HG03575 (cell line): ENCODE data around the gene XRRA1.
"Not testable (repeated sequence)": the region's sequence is repeated elsewhere in the genome, so short reads cannot be mapped to it uniquely, and the experiment has no call there.

Experiments
- ATAC-seq: cut with Tn5 transposase; IDR thresholded peaks from one replicate; pipeline ENCODE4 v1.9.1; 2021; ENCODE audit not compliant: unreplicated experiment, insufficient number of reproducible peaks, low FRiP score; ENCODE audit errors: extremely low read depth

The XRRA1 gene

DNA sequence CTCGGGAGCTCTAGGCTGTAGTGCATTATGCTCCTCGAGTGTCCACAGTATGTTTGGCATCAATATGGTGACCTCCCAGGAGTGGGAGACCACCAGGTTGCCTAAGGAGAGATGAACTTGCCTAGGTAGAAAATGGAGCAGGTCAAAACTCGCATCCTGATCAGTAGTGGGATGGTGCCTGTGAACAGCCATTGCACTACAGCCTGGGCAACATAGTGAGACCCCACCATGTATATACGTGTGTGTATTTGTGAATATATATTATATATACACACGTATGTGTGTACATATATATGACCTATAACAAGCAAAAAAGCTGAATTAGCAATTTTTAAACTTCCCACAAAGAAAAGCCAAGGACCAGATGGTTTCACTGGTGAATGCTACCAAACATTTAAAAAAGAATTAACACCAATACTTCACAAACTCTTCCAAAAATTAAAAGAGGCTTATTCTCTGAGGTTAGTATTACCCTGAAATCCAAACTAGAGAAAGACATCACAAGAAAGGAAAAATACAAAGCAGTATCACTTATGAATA is 102.8 kb downstream of the XRRA1 start:
- ATAC-seq = no peak

- no peak for ATAC-seq
Measured at GRCh38 chr11:74844865-74845264, 104.0 kb downstream of the XRRA1 start.

DNA sequence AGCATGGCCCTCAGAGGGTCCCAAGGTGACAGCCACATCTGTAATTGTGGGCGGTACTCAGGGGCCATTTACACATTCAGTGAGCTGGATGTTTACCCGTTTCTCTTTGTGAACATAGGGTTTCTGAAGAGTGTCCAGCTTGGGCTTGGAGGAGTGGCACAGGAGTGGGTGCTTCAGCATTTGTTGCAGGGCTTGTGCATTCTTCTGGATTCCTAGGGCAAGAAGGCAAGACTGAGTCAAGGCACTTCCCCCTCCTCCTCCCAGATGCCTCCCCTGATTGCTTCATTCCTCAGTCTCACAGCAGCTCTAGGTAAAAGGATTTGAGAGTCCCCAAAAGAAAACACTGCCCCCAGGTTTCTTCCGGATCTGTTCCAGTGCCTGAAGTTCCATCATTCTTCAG is 104.8 kb downstream of the XRRA1 start:
- ATAC-seq = no peak

DNA sequence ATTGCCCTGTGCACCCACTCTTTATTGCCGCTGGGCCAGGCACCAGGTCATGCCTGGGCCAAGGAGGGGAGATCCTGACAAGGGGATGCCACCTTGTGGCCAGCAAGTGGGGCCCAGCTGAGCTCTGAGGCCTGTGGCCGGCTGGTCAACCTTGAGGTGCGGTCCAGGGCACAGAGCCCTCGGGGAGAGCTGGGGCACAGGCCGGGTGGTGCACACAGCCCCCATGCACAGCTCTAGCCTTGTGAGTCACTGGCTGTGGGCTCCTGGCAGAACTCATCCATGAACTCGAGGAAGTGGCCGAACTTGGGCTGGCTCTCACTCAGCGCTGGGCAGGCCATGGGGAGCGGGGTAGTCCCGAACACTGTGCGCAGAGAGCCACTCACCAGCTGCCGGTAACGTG is 105.9 kb downstream of the XRRA1 start:
- no peak for ATAC-seq

DNA sequence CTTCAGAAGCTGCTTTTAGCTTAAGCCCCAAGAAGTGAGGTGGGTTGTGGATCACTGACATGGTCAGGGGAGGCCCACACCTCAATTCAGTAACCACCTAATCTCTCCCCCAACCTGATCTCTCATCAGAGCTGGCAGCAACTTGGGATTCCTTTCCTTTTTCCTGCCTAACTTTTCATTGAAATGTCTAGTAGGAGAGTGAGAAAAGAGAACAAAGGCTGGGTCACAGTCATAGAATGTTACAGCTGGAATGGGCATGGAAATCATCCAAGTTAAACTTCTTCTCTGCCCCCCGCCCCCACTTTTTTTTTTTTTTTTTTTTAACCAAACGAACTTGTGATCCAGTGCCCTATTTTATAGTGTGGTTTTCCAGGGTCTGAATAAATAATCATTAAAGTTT is 108.4 kb downstream of the XRRA1 start:
- ATAC-seq = no peak

GRCh38 chr11:74839971-74840370 is 108.9 kb downstream of the XRRA1 start:
- no peak for ATAC-seq

DNA sequence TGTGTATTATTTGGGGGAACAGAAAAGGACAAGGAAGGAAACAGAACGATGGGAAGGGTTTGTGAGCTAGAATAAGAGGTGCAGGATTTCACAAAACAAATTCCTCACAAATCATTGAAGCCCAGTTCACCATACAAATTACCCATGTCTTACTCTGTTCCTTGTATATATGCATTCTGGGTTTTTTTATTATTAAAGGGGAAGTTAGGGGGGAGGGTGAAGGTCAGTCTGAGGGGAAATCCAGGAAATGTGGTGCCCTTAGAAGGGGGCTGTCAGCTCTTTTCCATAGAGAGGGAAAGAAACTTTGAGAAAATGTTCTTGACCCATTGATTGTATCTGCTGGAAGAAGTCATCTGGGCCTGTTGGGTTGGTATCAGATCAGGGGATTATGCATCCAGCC is 109.4 kb downstream of the XRRA1 start:
- ATAC-seq = no peak

GRCh38 chr11:74838188-74838587 is 110.7 kb downstream of the XRRA1 start:
- ATAC-seq = no peak

GRCh38 chr11:74837191-74837590 is 111.7 kb downstream of the XRRA1 start:
- no peak for ATAC-seq

DNA sequence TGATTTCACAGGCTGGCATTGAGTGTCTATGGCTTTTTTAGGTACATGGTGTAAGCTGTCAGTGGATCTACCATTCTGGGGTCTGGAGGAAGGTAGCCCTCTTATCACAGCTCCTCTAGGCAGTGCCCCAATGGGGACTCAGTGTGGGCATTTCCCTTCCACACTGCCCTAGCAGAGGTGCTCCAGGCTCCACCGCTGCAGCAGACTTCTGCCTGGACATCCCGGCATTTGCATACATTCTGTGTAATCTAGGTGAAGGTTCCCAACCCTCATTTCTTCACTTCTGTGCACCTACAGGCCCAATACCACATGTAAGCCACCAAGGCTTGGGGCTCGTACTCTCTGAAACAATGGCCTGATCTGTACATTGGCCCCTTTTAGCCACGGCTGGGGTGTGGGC is 122.0 kb downstream of the XRRA1 start:
- no peak for ATAC-seq

GRCh38 chr11:74825596-74825995 is 123.3 kb downstream of the XRRA1 start:
- ATAC-seq = not testable (repeated sequence)

- no peak for ATAC-seq
Measured at GRCh38 chr11:74824285-74824982, 124.5 kb downstream of the XRRA1 start.

GRCh38 chr11:74822170-74822569 is 126.7 kb downstream of the XRRA1 start:
- ATAC-seq = no peak

DNA sequence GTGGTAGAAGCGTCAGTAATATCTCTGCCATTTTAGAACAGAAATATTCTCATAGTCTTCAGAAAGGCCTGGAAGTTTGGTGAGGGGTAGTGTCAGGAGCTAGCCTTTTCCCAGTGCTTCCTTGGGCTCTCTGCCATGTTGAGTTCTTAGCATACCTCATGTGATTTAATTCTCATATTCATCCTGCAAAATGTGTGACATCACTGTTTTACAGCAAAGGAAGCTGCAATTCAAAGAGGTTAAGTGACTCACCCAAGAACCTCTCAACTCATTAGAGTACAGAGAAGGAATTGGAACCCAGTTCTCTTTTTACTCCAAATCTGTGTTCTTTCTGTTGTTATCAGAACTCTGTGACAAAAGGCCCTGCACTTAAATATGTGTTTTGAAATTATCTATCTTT is 128.1 kb downstream of the XRRA1 start:
- no peak for ATAC-seq

GRCh38 chr11:74819400-74819799 is 129.5 kb downstream of the XRRA1 start:
- ATAC-seq = no peak

DNA sequence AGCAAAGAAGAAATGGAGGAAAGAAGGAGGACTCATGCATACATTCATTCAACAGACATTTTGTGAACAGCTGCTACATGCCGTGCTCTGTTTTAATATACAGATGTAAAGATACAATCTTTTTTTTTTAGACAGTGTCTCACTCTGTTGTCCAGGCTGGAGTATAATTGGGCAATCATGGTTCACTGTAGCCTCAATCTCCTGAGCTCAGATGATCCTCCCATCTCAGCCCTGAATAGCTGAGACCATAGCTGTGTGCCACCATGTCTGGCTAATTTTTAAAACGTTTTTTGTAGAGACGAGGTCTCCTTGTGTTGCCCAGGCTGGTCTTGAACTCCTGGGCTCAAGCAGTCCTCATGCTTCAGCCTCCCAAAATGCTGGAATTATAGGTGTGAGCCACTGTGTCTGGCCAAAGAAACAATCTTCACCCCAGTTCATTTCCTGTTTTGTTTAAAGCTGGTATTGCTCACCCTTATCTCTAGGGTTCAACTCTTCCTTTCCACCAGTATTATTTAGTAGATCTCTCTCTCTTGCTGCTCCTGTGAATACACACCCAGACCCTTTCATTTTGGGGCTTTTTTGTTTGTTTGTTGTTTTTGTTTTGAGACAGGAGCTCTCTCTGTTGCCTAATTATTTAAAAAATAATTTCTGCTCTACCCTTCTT is 130.5 kb downstream of the XRRA1 start:
- no peak for ATAC-seq

DNA sequence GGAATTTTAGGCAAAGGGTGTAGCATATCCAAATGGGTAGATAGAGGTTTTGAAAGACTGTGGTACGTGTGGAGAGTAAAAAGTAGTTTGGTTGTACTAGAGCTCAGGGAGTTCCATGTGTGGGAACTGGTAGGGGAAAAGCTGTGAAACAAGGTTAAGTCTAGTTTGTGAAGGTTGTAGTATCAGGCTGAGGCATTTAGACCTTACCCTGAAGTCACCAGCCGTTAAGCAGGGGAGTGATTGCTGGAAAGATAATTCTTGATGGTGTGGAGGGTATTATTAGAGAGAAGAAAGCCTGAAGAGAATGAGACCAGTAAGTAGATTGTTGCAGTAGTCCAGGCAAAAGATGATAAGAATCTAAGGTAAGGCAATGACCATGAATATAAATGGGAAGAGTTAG is 132.2 kb downstream of the XRRA1 start:
- no peak for ATAC-seq

- ATAC-seq = no peak
Measured at GRCh38 chr11:74815966-74816365, 132.9 kb downstream of the XRRA1 start.

- no peak for ATAC-seq
Measured at GRCh38 chr11:74809801-74810200, 139.1 kb downstream of the XRRA1 start.

DNA sequence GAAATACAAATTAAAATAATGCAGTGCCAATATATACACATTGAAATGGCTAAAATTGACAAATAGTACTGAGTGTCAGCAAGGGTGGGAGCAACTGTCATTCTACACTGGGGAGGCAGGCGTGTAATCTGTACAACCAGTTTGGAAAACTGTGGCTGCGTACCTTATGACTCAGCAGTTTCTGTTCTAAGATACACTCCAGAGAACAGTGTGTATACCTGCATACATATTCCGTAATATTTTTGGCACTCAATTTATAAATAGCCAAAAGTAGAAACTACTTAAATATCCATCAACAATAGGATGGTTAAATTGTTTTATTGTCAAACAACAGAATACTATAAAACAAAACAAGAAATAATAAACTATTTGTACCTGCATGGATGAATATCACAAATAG is 142.6 kb downstream of the XRRA1 start:
- no peak for ATAC-seq
